PC-3 (cell line): Measurements from ENCODE around the gene UTF1. TPM values are rescaled to one million over a fixed set of nuclear protein-coding genes. Genes with fewer than 3 reads are reported as not detected.

Experiments used
- ATAC-seq: fragments of 200-7000 bp; cut with Tn5 transposase; 2 replicates; pipeline ENCODE4 v1.9.1; 2020; ENCODE audit warnings: mild to moderate bottlenecking, moderate library complexity
- BruUV-seq: library from RNA; stranded (reverse); fragments of 400-500 nt; replicated peaks from 2 replicates; lab custom pipeline; 2021; lab: Mats Ljungman, UMichigan
- CTCF ChIA-PET: fragments of 300-600 bp; sonication (Branson Sonifier 250); formaldehyde crosslinking; loops from one replicate; lab custom pipeline; 2022; ENCODE audit warnings: antibody characterized with exemption; lab: Charles Lee
- POLR2A ChIA-PET: fragments of 300-600 bp; sonication (Branson Sonifier 250); formaldehyde crosslinking; loops from one replicate; lab custom pipeline; 2022; ENCODE audit warnings: antibody characterized with exemption; ENCODE audit not compliant: unreplicated experiment; lab: Charles Lee
- DNase-seq: peaks from one replicate; pipeline ENCODE4 v3.0.0-alpha.2; 2015
- H2AFZ ChIP-seq: fragments of 300-600 bp; sonication (generic); 2 replicates; pipeline ENCODE4 v1.6.0; 2016; ENCODE audit warnings: antibody characterized with exemption, low read length
- H3F3A ChIP-seq: fragments of 300-600 bp; sonication (generic); one replicate; pipeline ENCODE4 v1.6.0; 2017; ENCODE audit warnings: antibody characterized with exemption, low read length, control low read depth, mild to moderate bottlenecking; ENCODE audit not compliant: unreplicated experiment
- H3K27ac ChIP-seq: fragments of 300-600 bp; sonication (generic); 2 replicates; pipeline ENCODE4 v1.5.1; 2016; ENCODE audit warnings: mild to moderate bottlenecking, low read length
- H3K27me3 ChIP-seq: fragments of 300-600 bp; sonication (generic); 2 replicates; pipeline ENCODE4 v1.6.1; 2016; ENCODE audit warnings: low read length, mixed read lengths
- H3K36me3 ChIP-seq: fragments of 300-600 bp; sonication (generic); 2 replicates; pipeline ENCODE4 v1.6.1; 2016; ENCODE audit warnings: low read depth, mixed run types, low read length, mixed read lengths
- H3K4me1 ChIP-seq: fragments of 300-600 bp; sonication (generic); 2 replicates; pipeline ENCODE4 v1.5.1; 2016; ENCODE audit warnings: low read length; ENCODE audit not compliant: insufficient read depth
- H3K4me2 ChIP-seq: fragments of 300-600 bp; sonication (generic); 2 replicates; pipeline ENCODE4 v1.6.0; 2016; ENCODE audit warnings: low read length
- H3K4me3 ChIP-seq: fragments of 300-600 bp; sonication (generic); 2 replicates; pipeline ENCODE4 v1.5.1; 2016; ENCODE audit warnings: mild to moderate bottlenecking, low read length, mixed read lengths
- H3K79me2 ChIP-seq: fragments of 300-600 bp; sonication (generic); 2 replicates; pipeline ENCODE4 v1.6.1; 2017; ENCODE audit warnings: low read length, mixed read lengths
- H3K9ac ChIP-seq: fragments of 300-600 bp; sonication (generic); 2 replicates; pipeline ENCODE4 v1.6.0; 2016; ENCODE audit warnings: mild to moderate bottlenecking, low read length
- H3K9me2 ChIP-seq: fragments of 300-600 bp; sonication (generic); replicated peaks from 2 replicates; pipeline ENCODE4 v1.6.1; 2016; ENCODE audit warnings: mixed run types, low read length, mixed read lengths
- H3K9me3 ChIP-seq: fragments of 300-600 bp; sonication (generic); 2 replicates; pipeline ENCODE4 v1.6.1; 2016; ENCODE audit warnings: low read length, mixed read lengths
- H4K20me1 ChIP-seq: fragments of 300-600 bp; sonication (generic); 2 replicates; pipeline ENCODE4 v1.6.1; 2016; ENCODE audit warnings: low read length, mixed read lengths
- CTCF ChIP-seq: fragments of 300-600 bp; sonication (generic); conservative IDR thresholded peaks from 2 replicates; pipeline ENCODE4 v1.5.1; 2017; ENCODE audit warnings: antibody characterized with exemption, low read depth, mild to moderate bottlenecking, low read length
- EZH2 ChIP-seq: fragments of 300-600 bp; sonication (generic); IDR thresholded peaks from one replicate; pipeline ENCODE4 v1.6.1; 2017; ENCODE audit warnings: antibody characterized with exemption, mild to moderate bottlenecking, low read length; ENCODE audit not compliant: unreplicated experiment
- EZH2phosphoT487 ChIP-seq: fragments of 300-600 bp; sonication (generic); IDR thresholded peaks from 2 replicates; pipeline ENCODE4 v1.6.1; 2018; ENCODE audit warnings: mild to moderate bottlenecking, antibody characterized with exemption, low read length, borderline replicate concordance
- intact Hi-C: fragments of 100-400 bp; cut with micrococcal nuclease; formaldehyde crosslinking; loops from 2 replicates; pipeline ENCODE4 v1.9.0; 2023
- total RNA-seq: library from RNA; depleted of rRNA; stranded (reverse); fragments of >200 nt; gene quantifications from 2 replicates; pipeline ENCODE4 v1.2.3, GENCODE V29; 2014

Gene UTF1
- total RNA-seq, 1 experiment from 2014 or later, result not detected

GRCh38 chr10:133235932-133236331 lies 5.9 kb downstream of the UTF1 start:
- H3K79me2 ChIP-seq, result no peaks in the 10 kb centered on the region
- H2AFZ ChIP-seq, result no peak overlapping the region
- no TSS peak for BruUV-seq
- H3K36me3 ChIP-seq, result no peaks in the 10 kb centered on the region
- intact Hi-C loops, result no loop called here
- no peak overlapping the region for H3K4me3 ChIP-seq
- no peaks in the 10 kb centered on the region for H3K9me3 ChIP-seq
- ChIA-PET CTCF (no interaction called here), POLR2A (no interaction called here)
- no peak overlapping the region for H3K4me2 ChIP-seq
- H3F3A ChIP-seq, result no peaks in the 10 kb centered on the region
- no peaks in the 10 kb centered on the region for H4K20me1 ChIP-seq
- H3K4me1 ChIP-seq, result no peaks in the 10 kb centered on the region
- no peak overlapping the region for H3K27ac ChIP-seq
- no peaks in the 10 kb centered on the region for H3K9me2 ChIP-seq
- ATAC-seq (no peak), DNase-seq (no peak)
- H3K9ac ChIP-seq, result no peak overlapping the region
- TF ChIP-seq EZH2phosphoT487, result no peak
- TF ChIP-seq EZH2, result no peak
- TF ChIP-seq CTCF, result no peak
- peaks cover 30% of the 10 kb centered on the region for H3K27me3 ChIP-seq

- intact Hi-C loops, result no loop called here
- Histone ChIP-seq H3K9me3 (no peaks in the 10 kb centered on the region), H3K9ac (no peak overlapping the region), H3K9me2 (no peaks in the 10 kb centered on the region), H3K4me3 (no peak overlapping the region), H3K79me2 (no peaks in the 10 kb centered on the region), H3F3A (no peaks in the 10 kb centered on the region), H4K20me1 (no peaks in the 10 kb centered on the region), H3K27ac (no peak overlapping the region), H3K27me3 (peaks cover 30% of the 10 kb centered on the region), H3K36me3 (no peaks in the 10 kb centered on the region), H3K4me1 (no peaks in the 10 kb centered on the region), H3K4me2 (no peak overlapping the region), H2AFZ (no peak overlapping the region)
- DNase-seq (no peak), ATAC-seq (0 out of 2 replicates have a peak, but pooled peaks have one; percentile 30)
- POLR2A ChIA-PET, result no interaction called here
- TF ChIP-seq EZH2phosphoT487, result 0 out of 2 replicates have a peak, but pooled peaks have one; percentile 24
- TF ChIP-seq EZH2, result no peak
- BruUV-seq, result no TSS peak
- CTCF ChIA-PET, result no interaction called here
Observed at GRCh38 chr10:133236401-133237240, 6.6 kb downstream of the UTF1 start.

- Histone ChIP-seq H4K20me1 (no peaks in the 10 kb centered on the region), H3F3A (no peaks in the 10 kb centered on the region), H3K27me3 (peaks cover 30% of the 10 kb centered on the region), H3K9me2 (no peaks in the 10 kb centered on the region), H3K4me2 (no peak overlapping the region), H3K36me3 (no peaks in the 10 kb centered on the region), H3K79me2 (no peaks in the 10 kb centered on the region), H3K4me3 (no peak overlapping the region), H2AFZ (no peak overlapping the region), H3K4me1 (no peaks in the 10 kb centered on the region), H3K9ac (no peak overlapping the region), H3K9me3 (no peaks in the 10 kb centered on the region), H3K27ac (no peak overlapping the region)
- ChIA-PET CTCF (no interaction called here), POLR2A (no interaction called here)
- DNase-seq, result no peak
- peak; percentile 69 for TF ChIP-seq EZH2
- TF ChIP-seq CTCF, result no peak
- no peak for TF ChIP-seq EZH2phosphoT487
- intact Hi-C loops, result no loop called here
- ATAC-seq, result no peak
- no TSS peak for BruUV-seq
Observed at GRCh38 chr10:133237241-133237587, 7.2 kb downstream of the UTF1 start.
